Mucosa of rectum (tissue), 2 donors: ENCODE data around the gene MYO6.
A peak's percentile ranks its signal among the peaks of the same experiment; 100 is the strongest.
"Not testable (repeated sequence)": the region's sequence is repeated elsewhere in the genome, so short reads cannot be mapped to it uniquely, and the experiment has no call there.

Experiments
- H3K27ac ChIP-seq, 2 donors: one replicate each; pipeline ENCODE4 v1.7.0; 2013; ENCODE audit warnings: inconsistent platforms in 2 of 2, low read depth in 2 of 2, low read length in 2 of 2
- H3K27me3 ChIP-seq, 2 donors: one replicate each; pipeline ENCODE4 v1.7.0; 2013; ENCODE audit warnings: low read length in 2 of 2; ENCODE audit not compliant: control insufficient read depth in 2 of 2, insufficient read depth in 2 of 2
- H3K36me3 ChIP-seq, 2 donors: one replicate each; pipeline ENCODE4 v1.7.0; 2013; ENCODE audit warnings: low read length in 2 of 2; ENCODE audit not compliant: control insufficient read depth in 2 of 2, insufficient read depth in 2 of 2
- H3K4me1 ChIP-seq, 2 donors: one replicate each; pipeline ENCODE4 v1.7.0; 2013; ENCODE audit warnings: low read length in 2 of 2, mild to moderate bottlenecking in 1 of 2; ENCODE audit not compliant: control insufficient read depth in 2 of 2, insufficient read depth in 2 of 2
- H3K4me3 ChIP-seq, 2 donors: one replicate each; pipeline ENCODE4 v1.7.0; 2013; ENCODE audit warnings: low read length in 2 of 2
- H3K9ac ChIP-seq, 2 donors: one replicate each; pipeline ENCODE4 v1.7.0; 2013; ENCODE audit warnings: low read length in 2 of 2, low read depth in 1 of 2, mild to moderate bottlenecking in 1 of 2
- H3K9me3 ChIP-seq, 2 donors: one replicate each; pipeline ENCODE4 v1.7.0; 2013; ENCODE audit warnings: low read length in 2 of 2; ENCODE audit not compliant: control insufficient read depth in 2 of 2
- donor health status: healthy.
- donor health status: Normal muscosa, but diverticular disease.

Gene MYO6

DNA sequence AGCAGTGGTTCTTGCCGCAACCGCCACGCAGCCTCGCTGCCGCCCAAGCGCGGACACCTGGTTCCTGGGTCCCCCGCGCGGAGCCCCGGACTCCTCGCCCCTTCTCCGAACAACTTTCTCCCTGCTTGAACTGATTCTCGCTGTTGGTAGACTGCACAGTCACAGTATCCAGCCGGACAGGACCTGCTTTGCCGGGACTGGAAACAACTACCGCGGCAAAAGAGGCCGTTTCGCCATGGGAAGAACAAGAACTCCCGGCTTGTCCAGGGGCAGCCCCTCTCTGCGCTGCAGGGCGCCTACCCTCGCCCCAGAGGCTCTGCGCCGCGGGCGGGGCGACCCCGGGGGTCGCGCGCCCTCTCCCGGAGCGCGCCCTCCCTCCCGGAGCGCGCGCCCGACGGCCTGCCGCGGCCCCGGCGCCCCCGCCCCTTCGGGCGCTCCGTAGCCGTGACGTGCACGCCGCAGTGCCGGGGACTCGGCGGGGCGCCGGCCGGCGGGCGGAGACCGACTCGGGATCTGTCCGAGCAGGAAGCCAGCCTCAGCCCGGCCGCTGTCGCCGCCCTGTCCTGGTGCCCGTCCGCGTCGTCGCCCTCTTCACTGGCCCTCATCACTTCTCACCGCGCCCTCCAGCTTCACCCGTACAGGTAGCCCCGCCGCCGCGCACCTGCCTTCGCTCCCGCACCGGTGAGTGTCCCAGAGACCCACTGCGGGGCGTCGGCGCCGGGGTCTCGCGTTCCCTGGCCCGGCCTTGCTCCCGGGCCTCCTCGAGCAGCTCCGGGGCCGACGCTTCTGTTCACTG is at the start of gene MYO6:
Gene MYO6 (plus strand): TSS at position 497 of the 796 bp plus-strand sequence. CDS start 68,309 bp downstream, outside the sequence.
- H3K9me3 ChIP-seq = no peaks in the 10 kb centered on the region
- peak within 1 kb of the TSS; percentile 92 to 96 for H3K9ac ChIP-seq
- peak within 1 kb of the TSS; percentile 93 to 95 for H3K27ac ChIP-seq
- peaks cover 2 to 7% of the 10 kb centered on the region in 2 donors for H3K4me1 ChIP-seq
- H3K36me3 ChIP-seq = no peaks in the 10 kb centered on the region
- H3K4me3 ChIP-seq = peak within 1 kb of the TSS; percentile 95 to 99
- no peaks in the 10 kb centered on the region for H3K27me3 ChIP-seq

DNA sequence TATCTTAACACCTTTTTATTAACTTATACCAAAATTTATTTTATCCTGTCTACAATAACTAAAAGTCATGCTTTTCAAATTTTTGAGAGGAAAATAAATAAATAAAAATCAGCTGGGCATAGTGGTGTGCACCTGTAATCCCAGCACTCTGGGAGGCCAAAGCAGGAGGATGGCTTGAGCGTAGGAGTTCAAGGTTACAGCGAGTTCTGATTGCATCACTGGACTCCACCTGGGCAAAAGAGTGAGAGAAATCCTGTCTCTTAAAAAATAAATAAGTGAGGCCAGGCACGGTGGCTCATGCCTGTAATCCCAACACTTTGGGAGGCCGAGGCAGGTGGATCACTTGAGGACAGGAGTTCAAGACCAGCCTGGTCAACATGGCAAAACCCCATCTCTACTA is 40.7 kb upstream of the MYO6 start:
- not testable (repeated sequence) for H3K9me3 ChIP-seq, H3K4me3 ChIP-seq, H3K9ac ChIP-seq, H3K4me1 ChIP-seq, H3K27ac ChIP-seq, H3K27me3 ChIP-seq
- H3K36me3 ChIP-seq = peaks cover 14 to 36% of the 10 kb centered on the region in 2 donors

DNA sequence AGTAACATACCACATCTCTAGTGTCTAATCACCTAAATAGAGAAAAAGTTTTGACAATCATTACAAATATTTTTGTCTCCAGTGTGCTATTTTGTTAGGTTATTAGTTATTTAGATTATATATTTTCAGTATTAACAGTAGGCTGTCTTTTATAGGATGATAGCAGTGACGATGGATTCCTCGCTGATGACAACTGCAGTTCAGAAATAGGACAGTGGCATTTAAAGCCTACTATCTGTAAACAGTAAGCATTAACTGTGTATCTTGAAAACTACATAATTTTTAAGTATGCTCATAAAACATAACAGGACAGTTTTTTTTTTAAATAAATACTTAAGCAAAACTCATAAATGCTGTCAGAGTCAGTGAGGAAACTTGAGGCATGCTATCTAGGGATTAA is 37.9 kb upstream of the MYO6 start:
- no peaks in the 10 kb centered on the region for H3K27me3 ChIP-seq
- H3K27ac ChIP-seq = no peak overlapping the region
- H3K4me1 ChIP-seq = no peaks in the 10 kb centered on the region
- no peaks in the 10 kb centered on the region for H3K9me3 ChIP-seq
- H3K9ac ChIP-seq = no peak overlapping the region
- no peak overlapping the region for H3K4me3 ChIP-seq
- H3K36me3 ChIP-seq = peaks cover 34 to 54% of the 10 kb centered on the region in 2 donors

DNA sequence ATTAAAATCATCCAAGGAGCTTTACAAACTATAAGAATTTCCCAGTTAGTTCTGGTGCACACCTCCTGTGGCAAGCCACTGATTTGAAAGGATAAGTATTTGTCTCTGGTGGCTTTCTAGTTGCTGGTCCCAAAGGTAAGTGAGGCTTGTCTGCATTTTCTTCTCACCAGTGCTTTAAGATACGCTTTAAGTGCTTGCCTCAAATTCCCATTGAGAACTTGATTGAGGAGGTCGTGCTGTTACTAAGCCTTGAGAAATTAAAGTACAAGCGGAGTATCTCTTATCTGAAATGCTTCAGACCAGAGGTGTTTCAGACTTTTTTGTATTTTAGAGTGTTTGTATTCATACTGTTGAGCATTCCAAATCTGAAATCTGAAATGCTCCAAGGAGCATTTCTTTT is 29.9 kb upstream of the MYO6 start:
- no peak overlapping the region for H3K9ac ChIP-seq
- no peak overlapping the region for H3K4me3 ChIP-seq
- H3K27ac ChIP-seq = no peak overlapping the region
- no peaks in the 10 kb centered on the region for H3K9me3 ChIP-seq
- peaks cover 17 to 20% of the 10 kb centered on the region in 2 donors for H3K36me3 ChIP-seq
- H3K4me1 ChIP-seq = no peaks in the 10 kb centered on the region
- no peaks in the 10 kb centered on the region for H3K27me3 ChIP-seq

DNA sequence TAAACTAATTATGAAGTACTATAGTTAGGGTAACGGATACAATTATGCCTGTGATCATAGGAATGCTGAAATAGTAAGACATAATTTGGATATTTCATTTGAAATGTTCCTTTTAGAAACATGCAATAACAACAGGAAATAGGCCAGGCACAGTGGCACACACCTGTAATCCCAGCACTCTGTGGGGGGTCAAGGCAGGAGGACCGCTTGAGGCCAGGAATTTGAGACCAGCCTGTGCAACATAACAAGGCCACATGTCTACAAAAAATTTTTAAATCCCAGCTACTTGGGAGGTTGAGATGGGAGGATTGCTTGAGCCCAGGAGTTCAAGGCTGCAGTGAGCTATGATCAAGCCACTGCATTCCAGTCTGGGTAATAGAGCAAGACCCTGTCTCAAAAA is 25.7 kb upstream of the MYO6 start:
- Histone ChIP-seq H3K27me3 (no peaks in the 10 kb centered on the region), H3K4me1 (no peaks in the 10 kb centered on the region), H3K9me3 (no peaks in the 10 kb centered on the region), H3K4me3 (no peak overlapping the region), H3K9ac (no peak overlapping the region), H3K27ac (no peak overlapping the region), H3K36me3 (no peaks in the 10 kb centered on the region)

DNA sequence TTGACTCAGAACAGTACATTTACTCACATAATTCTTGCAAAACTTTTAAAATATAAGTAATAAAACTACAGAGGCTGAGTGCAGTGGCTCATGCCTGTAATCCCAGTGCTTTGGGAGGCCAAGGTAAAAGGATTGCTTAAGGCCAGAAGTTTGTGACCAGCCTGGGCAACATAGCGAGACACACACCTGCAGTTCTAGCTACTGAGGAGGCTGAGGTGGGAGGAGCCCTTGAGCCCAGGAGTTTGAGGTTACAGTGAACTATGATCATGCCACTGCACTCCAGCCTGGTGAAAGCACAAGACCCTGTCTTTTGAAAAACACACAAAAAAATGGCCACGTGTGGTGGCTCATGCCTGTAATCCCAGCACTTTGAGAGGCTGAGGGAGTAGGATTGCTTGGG is 21.8 kb upstream of the MYO6 start:
- Histone ChIP-seq H3K36me3 (no peaks in the 10 kb centered on the region), H3K9me3 (no peaks in the 10 kb centered on the region), H3K27ac (no peak overlapping the region), H3K4me3 (no peak overlapping the region), H3K9ac (no peak overlapping the region), H3K4me1 (no peaks in the 10 kb centered on the region), H3K27me3 (no peaks in the 10 kb centered on the region)

DNA sequence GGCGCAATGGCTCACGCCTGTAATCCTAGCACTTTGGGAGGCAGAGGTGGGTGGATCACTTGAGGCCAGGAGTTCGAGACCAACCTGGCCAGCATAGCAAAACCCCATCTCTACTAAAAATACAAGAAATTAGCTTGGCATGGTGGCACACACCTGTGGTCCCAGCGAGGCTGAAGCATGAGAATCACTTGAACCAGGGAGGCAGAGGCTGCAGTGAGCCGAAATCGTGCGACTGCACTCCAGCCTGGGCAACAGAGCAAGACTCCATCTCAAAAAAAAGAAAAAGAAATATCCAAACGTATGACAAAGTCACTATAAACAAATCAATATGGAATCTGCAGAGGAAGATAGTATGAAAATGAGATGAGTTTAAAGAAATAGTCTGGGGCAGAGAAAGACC is 18.0 kb upstream of the MYO6 start:
- H3K9ac ChIP-seq, H3K9me3 ChIP-seq, H3K27me3 ChIP-seq, H3K4me1 ChIP-seq, H3K36me3 ChIP-seq, H3K4me3 ChIP-seq, H3K27ac ChIP-seq: not testable (repeated sequence)

DNA sequence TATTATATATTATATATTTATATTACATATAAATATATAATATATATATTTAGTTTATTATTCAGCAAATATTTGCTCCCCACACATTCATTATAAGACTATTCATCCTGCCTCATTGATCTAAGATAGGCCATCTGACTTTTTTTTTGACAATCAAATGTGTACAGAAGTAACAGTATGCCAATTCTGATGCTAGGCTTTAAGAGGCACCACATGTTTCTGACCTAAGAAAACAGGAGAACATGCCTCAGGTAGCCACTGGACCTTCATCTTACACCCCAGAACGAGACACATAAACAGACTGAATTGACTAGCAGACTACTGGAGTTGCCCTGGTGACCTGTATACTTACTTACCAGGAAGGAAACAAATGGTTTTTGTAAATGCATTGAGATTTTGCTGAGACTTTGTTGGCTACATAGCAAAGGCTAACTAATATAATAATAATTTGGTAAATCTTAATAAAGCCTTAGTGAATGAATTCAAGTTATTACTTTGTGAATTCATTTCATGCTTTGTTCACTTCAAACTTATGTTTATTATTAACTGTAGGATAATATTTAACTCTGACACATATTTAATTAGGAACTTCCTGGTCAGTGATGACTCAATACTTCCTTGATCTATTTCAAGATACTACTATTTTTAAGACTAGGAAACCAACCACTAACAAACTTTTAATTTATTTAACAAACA is 13.4 kb upstream of the MYO6 start:
- Histone ChIP-seq H3K36me3 (no peaks in the 10 kb centered on the region), H3K4me1 (peaks cover 3 to 7% of the 10 kb centered on the region in 2 donors), H3K27ac (peak overlapping the region in 1 of 2 donors; percentile 61), H3K27me3 (no peaks in the 10 kb centered on the region), H3K9me3 (no peaks in the 10 kb centered on the region), H3K9ac (peak overlapping the region in 1 of 2 donors; percentile 6), H3K4me3 (peak overlapping the region in 1 of 2 donors; percentile 39)

DNA sequence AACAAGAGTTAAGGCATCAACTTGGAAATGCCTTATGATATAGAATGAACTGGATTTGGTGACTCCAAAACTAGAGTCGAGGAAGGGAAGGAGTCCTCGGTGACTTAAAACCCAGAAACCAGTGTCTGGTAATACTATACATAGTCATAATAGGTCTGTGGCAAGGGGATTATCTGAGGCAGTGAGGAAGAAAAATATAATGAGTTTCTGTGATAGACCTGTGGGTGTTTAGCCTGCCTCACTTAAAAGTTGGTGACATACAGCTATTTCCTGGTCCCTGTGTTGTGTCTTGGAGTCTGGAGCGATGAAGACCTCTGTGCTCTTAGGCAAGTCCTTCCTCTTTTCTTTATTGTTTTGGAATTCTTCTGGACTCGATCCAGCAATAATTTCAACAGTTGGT is 5.1 kb upstream of the MYO6 start:
- peaks cover 0 to 4% of the 10 kb centered on the region in 2 donors for H3K4me1 ChIP-seq
- H3K27ac ChIP-seq = no peak overlapping the region
- no peaks in the 10 kb centered on the region for H3K36me3 ChIP-seq
- H3K9me3 ChIP-seq = no peaks in the 10 kb centered on the region
- no peak overlapping the region for H3K9ac ChIP-seq
- no peaks in the 10 kb centered on the region for H3K27me3 ChIP-seq
- H3K4me3 ChIP-seq = no peak overlapping the region

DNA sequence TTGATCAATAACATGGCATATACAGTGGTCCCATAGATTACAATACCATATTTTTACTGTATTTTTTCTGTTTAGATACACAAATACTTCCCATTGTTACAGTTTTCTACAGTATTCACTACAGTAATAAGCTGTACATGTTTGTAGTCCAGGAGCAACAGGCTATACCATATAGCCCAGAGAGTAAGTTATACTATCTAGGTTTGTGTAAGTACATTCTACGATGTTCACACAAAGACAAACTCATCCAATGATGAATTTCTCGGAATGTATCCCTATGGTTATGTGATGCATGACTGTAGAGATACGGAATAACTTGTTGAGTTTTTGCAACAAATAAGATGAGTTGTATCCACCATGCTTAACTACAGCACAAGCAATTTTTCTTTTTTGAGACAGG is 3.6 kb upstream of the MYO6 start:
- peaks cover 0 to 4% of the 10 kb centered on the region in 2 donors for H3K4me1 ChIP-seq
- no peak overlapping the region for H3K4me3 ChIP-seq
- no peaks in the 10 kb centered on the region for H3K9me3 ChIP-seq
- H3K27me3 ChIP-seq = no peaks in the 10 kb centered on the region
- H3K36me3 ChIP-seq = no peaks in the 10 kb centered on the region
- H3K9ac ChIP-seq = no peak overlapping the region
- no peak overlapping the region for H3K27ac ChIP-seq
